Transverse colon (tissue), 4 donors: ENCODE results near the gene TARS2.

Experiments
- POLR2AphosphoS5 ChIP-seq, 3 donors: sonication (generic); formaldehyde crosslinking; IDR thresholded peaks; one replicate each; pipeline ENCODE4 v1.6.1; 2016; ENCODE audit warnings: antibody characterized with exemption in 3 of 3
- TF ChIP-seq, protein P1 (sequence below), 5 experiments: fragments of 200-600 bp in 3 of 5; fragments of 450-650 bp in 2 of 5; sonication (generic) in 3 of 5; IDR thresholded peaks; 1 replicate in 2 of 5; 2 replicates in 3 of 5; pipeline ENCODE4 v1.5.1; 2016 to 2017; ENCODE audit warnings: antibody characterized with exemption in 5 of 5, inconsistent platforms in 3 of 5, mild to moderate bottlenecking in 2 of 5, moderate library complexity in 1 of 5

DNA sequence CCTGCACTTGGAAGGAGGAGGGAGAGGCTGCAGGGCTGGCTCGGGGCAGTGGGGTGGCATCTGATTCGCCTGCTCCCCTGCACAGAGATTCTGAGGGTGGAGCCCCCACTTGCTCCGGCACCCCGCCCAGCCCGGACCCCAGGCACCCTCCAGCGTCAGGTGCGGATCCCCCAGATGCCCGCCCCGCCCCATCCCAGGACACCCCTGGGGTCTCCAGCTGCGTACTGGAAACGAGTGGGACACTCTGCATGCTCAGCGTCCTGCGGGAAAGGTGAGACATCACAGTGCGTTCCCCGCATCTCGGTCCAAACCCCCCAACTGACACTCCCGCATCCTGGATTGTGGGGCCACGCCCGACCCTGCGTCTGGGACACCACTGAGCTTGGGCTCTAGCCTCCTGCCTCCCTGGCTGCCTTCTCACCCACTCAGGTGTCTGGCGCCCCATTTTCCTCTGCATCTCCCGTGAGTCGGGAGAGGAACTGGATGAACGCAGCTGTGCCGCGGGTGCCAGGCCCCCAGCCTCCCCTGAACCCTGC is 69.9 kb downstream of the TARS2 start:
- TF ChIP-seq, protein P1, sequence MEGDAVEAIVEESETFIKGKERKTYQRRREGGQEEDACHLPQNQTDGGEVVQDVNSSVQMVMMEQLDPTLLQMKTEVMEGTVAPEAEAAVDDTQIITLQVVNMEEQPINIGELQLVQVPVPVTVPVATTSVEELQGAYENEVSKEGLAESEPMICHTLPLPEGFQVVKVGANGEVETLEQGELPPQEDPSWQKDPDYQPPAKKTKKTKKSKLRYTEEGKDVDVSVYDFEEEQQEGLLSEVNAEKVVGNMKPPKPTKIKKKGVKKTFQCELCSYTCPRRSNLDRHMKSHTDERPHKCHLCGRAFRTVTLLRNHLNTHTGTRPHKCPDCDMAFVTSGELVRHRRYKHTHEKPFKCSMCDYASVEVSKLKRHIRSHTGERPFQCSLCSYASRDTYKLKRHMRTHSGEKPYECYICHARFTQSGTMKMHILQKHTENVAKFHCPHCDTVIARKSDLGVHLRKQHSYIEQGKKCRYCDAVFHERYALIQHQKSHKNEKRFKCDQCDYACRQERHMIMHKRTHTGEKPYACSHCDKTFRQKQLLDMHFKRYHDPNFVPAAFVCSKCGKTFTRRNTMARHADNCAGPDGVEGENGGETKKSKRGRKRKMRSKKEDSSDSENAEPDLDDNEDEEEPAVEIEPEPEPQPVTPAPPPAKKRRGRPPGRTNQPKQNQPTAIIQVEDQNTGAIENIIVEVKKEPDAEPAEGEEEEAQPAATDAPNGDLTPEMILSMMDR (IDR thresholded peaks at IDR 0.05) = no peak
- TF ChIP-seq POLR2AphosphoS5 (IDR thresholded peaks at IDR 0.05) = no peak
